HG03097 (cell line): Measurements from ENCODE around the gene ZNF239.
"Not testable (repeated sequence)": the region's sequence is repeated elsewhere in the genome, so short reads cannot be mapped to it uniquely, and the experiment has no call there.

Experiments
- ATAC-seq: cut with Tn5 transposase; IDR thresholded peaks from one replicate; pipeline ENCODE4 v1.9.1; 2021; ENCODE audit not compliant: unreplicated experiment, low FRiP score

Gene ZNF239

GRCh38 chr10:43584051-43584450 lies 9.6 kb upstream of the ZNF239 start:
- no peak for ATAC-seq

- ATAC-seq = no peak
Measured at GRCh38 chr10:43576580-43576979, 2.2 kb upstream of the ZNF239 start.

- ATAC-seq = no peak
Measured at GRCh38 chr10:43576062-43576461, 1.6 kb upstream of the ZNF239 start.

- ATAC-seq = no peak
Measured at GRCh38 chr10:43574906-43575305, 490 bp upstream of the ZNF239 start.

- no peak for ATAC-seq
Measured at GRCh38 chr10:43573250-43574000, 991 bp downstream of the ZNF239 start.

GRCh38 chr10:43570971-43571370 lies 3.4 kb downstream of the ZNF239 start:
- ATAC-seq = no peak

- ATAC-seq = no peak
Measured at GRCh38 chr10:43569681-43570080, 4.7 kb downstream of the ZNF239 start.

GRCh38 chr10:43557214-43557613 lies 17.2 kb downstream of the ZNF239 start:
- no peak for ATAC-seq

GRCh38 chr10:43543746-43544145 lies 30.7 kb downstream of the ZNF239 start:
- ATAC-seq = not testable (repeated sequence)

GRCh38 chr10:43524434-43525247 lies 49.8 kb downstream of the ZNF239 start:
- ATAC-seq = no peak
